ENCODE results near the gene HLA-C. TPM values are rescaled to one million over a fixed set of nuclear protein-coding genes. Genes with fewer than 3 reads are reported as not detected.
"Not testable (repeated sequence)": the region's sequence is repeated elsewhere in the genome, so short reads cannot be mapped to it uniquely, and the experiment has no call there.

HLA-C gene
- polyA plus RNA-seq, result 100 to 1,000 TPM; 119 to 485 (median 257) TPM

- WGBS, 3 donors, result 0 to 1% (median 0%) methylated on average over 44 to 62 of the region's 62 CpGs
- H3K27ac ChIP-seq (ENCODE audit: low read depth, low read length), result peak within 1 kb of the TSS; percentile 92
These were observed at the start of gene HLA-C for GRCh38 chr6:31271641-31272357. Gene HLA-C (minus strand): TSS chr6:31272092. CDS start chr6:31272071, 21 bp downstream.

- 44 to 49% (median 44%) methylated on average over 1 of the region's 1 CpG for WGBS, 3 donors
- H3K27ac ChIP-seq (ENCODE audit: low read depth, low read length), result no peak overlapping the region
These were observed 49.3 kb upstream of the HLA-C start for GRCh38 chr6:31321005-31321707.

- 44 to 70% (median 49%) methylated on average over 2 of the region's 2 CpGs for WGBS, 3 donors
- H3K27ac ChIP-seq (ENCODE audit: low read depth, low read length), result no peak overlapping the region
These were observed 45.1 kb upstream of the HLA-C start for GRCh38 chr6:31317036-31317435.

DNA sequence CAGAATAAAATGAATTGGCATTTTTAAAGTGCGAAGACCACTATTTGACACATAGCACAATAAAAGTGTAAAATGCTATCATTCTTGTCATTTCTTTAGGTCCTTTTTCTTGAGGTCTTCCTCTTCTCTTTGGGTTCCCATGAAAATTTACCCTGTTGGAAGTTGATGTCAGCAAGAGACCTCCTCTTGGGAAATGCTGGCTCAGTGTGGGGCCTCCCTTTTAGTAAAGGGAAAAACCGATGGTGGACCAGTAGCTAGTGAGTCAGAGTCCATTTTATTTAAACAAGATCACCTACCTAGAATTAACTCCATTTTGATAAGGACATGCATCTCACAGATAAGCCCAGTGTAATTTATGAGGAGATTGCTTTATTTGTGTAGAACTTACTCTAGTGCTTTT lies 37.7 kb upstream of the HLA-C start:
- 78 to 90% (median 87%) methylated on average over 2 of the region's 2 CpGs for WGBS, 3 donors
- no peak overlapping the region for H3K27ac ChIP-seq (ENCODE audit: low read depth, low read length)

- 17 to 36% (median 32%) methylated on average over 11 of the region's 11 CpGs for WGBS, 3 donors
- no peak overlapping the region for H3K27ac ChIP-seq (ENCODE audit: low read depth, low read length)
These were observed 36.9 kb upstream of the HLA-C start for GRCh38 chr6:31308845-31309175.

DNA sequence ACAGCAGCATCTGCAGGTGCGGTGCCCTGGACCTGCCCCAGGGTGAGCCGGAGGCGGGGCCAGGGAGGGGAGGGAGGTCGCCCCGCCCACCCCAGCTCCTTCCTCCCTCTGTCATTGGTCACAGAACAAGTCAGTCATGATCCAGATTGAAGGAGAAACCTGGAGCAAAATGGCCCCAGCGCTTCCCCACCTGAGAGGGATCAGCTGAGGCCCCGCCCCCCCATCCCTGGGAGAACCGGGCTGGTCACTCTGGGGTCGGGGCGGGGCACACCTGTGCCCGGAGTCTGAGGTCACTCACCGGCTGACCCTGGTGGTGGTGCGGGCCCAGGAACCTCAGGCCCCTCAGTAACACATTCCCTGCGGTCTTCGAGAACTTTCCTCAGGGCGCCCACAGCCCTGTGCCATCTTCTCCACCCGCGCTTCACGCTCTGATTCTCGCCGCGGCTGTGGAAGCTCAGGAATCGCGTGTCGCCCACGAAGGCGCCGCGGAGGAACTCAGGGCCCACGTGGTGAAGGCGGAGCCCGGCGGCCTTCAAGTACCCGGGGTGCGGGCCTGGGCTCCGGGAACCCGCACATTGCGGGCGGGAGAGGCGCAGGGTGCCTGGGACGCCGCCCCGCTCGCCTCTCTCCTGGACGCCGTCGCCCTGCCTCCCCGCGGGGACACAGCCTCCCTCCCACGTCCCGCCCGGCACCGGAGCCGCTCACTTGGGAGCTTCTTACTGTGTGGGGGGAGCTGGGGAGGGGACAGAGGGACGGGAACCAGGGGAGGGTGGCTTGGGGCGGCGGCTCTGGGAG lies 36.4 kb upstream of the HLA-C start:
- H3K27ac ChIP-seq (ENCODE audit: low read depth, low read length), result no peak overlapping the region

GRCh38 chr6:31307669-31308049 lies 35.8 kb upstream of the HLA-C start:
- H3K27ac ChIP-seq (ENCODE audit: low read depth, low read length), result no peak overlapping the region
- whole genome bisulfite sequencing, 3 donors, result 37 to 78% (median 75%) methylated on average over 14 of the region's 14 CpGs

More for the DNA sequence above, 36.4 kb upstream of the HLA-C start:
- 1 to 11% (median 7%) methylated on average over 34 to 54 of the region's 57 CpGs for whole genome bisulfite sequencing, 3 donors

DNA sequence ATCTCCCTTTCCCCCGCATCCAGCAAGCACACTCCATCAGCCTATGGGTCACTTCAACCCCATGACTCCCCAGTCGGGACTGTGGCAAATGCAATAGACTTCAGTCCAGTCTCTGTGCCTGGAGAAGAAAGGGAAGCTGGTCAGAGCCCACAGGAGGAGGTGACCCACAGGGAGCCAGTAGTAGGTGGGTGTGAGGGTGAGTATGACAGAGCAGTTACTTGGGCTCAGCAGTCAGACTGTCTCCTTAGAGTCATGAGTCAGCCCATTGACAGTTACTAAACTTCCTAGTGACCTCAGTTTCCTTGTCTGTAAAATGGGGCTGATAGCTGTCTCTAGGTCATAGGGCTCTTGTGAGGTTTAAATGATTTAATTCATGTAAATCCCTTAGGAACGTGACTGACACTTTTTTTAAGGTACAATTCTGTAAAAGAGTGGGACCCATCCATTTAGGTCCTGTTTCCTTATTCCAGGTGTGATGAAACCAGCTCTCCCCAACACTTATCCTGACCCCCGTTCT lies 33.9 kb upstream of the HLA-C start:
- no peak overlapping the region for H3K27ac ChIP-seq (ENCODE audit: low read depth, low read length)
- WGBS, 3 donors, result 56 to 78% (median 59%) methylated on average over 4 of the region's 4 CpGs

DNA sequence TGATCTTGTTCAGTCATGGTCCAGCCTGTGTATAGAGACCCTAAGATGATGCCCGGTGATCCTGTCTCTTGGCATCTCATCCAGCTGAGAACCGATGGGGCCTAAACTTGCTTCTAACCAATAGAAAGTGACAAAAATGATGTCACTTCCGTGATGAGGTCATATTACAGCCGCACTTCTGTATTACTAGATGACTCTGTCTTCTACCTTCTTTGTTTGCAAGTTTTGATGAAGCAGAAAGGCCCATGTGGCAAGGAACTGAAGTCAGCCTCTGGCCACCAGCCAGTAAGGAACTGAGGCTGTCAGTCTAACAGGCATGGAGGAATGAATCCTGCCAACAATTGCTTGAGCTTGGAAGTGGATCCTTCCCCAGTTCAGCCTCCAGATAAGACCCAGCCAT lies 32.8 kb upstream of the HLA-C start:
- WGBS, 3 donors, result 65 to 67% (median 67%) methylated on average over 4 of the region's 4 CpGs
- no peak overlapping the region for H3K27ac ChIP-seq (ENCODE audit: low read depth, low read length)

- no peak overlapping the region for H3K27ac ChIP-seq (ENCODE audit: low read depth, low read length)
- 19 to 66% (median 49%) methylated on average over 4 of the region's 4 CpGs for WGBS, 3 donors
These were observed 28.9 kb upstream of the HLA-C start for GRCh38 chr6:31300797-31301196.

DNA sequence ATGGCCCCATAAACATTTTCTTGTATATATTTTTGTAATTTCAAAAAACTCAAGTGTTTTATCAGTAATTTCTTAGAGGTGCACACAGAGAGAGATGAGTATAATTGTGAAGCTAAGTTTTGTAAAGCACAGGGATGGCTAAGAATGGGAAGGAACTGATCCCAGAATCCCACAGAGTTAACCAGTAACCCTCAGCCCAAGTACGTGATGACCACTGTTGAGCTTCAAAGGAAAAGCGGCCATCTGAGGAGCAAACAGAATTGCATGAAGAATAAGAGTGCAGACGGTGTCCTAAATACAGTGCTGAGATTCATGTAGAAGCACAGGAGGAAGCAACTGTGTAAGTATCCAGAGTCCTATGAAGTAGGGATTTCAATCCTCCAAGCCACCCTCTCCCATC lies 28.1 kb upstream of the HLA-C start:
- 56 to 73% (median 56%) methylated on average over 3 of the region's 3 CpGs for WGBS, 3 donors
- H3K27ac ChIP-seq (ENCODE audit: low read depth, low read length), result no peak overlapping the region

- H3K27ac ChIP-seq (ENCODE audit: low read depth, low read length), result no peak overlapping the region
- 11 to 18% (median 14%) methylated on average over 2 of the region's 2 CpGs for WGBS, 3 donors
These were observed 27.6 kb upstream of the HLA-C start for GRCh38 chr6:31299511-31299910.

GRCh38 chr6:31294056-31294455 lies 22.2 kb upstream of the HLA-C start:
- H3K27ac ChIP-seq (ENCODE audit: low read depth, low read length), result no peak overlapping the region
- 55 to 63% (median 56%) methylated on average over 3 of the region's 3 CpGs for WGBS, 3 donors

- no peak overlapping the region for H3K27ac ChIP-seq (ENCODE audit: low read depth, low read length)
- 23 to 34% (median 29%) methylated on average over 5 of the region's 5 CpGs for WGBS, 3 donors
These were observed 21.5 kb upstream of the HLA-C start for GRCh38 chr6:31293343-31293742.

DNA sequence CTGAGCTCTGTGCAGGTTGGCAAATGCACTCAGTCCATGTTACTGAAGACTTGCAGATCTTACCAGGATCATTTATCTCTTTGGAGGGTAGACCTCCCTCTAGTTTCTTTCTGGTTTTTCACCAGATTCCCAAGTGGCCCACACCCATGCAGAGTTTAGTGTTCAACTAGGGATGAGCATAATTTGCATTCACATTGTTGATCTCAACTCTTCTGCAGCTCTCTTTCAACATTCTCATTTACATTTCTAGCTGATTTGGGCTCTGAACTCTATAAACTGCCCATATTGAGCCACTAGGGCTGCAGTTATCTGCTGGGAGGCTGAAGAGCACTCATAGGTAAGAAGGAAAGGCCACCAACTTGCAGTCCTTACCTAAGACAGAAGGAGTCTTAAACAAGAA lies 17.9 kb upstream of the HLA-C start:
- H3K27ac ChIP-seq (ENCODE audit: low read depth, low read length), result no peak overlapping the region

DNA sequence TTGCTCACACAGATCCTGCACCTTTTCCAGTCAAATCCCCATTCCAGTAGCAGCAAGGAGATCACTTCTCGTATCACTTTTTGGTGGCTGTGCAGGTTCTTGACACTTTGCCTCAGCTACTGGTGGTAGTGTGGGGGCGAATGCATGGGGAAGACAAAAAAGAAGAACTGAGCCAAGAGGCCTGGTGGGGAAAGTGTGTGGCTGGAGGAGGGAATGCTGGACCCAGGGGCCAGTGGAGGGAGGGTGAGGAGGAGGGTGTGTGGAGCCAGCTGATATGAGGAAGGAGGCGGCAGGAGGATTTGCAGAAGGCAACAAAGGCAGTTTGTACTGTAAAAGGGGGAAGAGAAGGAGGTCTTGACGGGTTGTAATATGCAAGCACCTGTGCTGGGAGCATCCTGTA lies 15.7 kb upstream of the HLA-C start:
- WGBS, 3 donors, result 69 to 79% (median 74%) methylated on average over 4 of the region's 4 CpGs
- H3K27ac ChIP-seq (ENCODE audit: low read depth, low read length), result no peak overlapping the region

DNA sequence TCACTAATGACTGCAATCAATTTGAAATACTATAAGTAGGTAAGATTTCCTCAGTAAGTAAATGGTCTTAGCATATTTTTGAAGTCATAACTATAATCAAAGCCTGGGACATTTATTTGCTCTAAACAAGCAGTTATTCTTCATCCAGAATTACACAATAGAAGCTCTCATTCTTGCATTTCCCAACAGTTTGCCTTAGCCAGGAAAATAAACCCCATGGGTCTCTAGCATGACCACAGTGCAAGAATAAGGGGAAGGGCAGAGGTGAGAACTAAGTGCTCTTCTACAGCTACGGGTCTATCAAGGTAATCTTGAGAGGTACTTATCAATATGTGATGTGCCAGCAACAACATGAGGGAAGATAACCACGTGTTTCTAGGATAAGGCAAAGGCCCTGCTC lies 14.1 kb upstream of the HLA-C start:
- H3K27ac ChIP-seq (ENCODE audit: low read depth, low read length), result no peak overlapping the region
- 27 to 53% (median 44%) methylated on average over 2 of the region's 2 CpGs for whole genome bisulfite sequencing, 3 donors

DNA sequence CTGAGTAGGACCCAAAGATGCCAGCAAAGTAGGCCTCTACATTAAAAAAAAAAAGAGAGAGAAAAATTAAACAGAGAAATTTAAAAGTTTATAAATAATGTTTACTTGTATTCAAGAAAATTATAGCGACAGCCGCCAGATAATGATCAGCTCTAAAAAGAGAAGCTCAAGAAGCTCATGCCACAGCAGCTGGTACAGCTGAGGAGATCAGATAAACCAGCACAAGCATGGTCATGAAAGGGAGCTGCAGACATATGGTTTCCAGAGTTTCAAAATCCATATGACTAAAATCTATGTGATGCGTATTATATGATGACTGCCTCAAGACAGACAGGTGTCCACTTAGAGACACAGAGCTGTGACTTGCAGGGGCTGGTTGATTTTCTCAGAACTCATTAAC lies 13.6 kb upstream of the HLA-C start:
- no peak overlapping the region for H3K27ac ChIP-seq (ENCODE audit: low read depth, low read length)
- 76 to 81% (median 79%) methylated on average over 3 of the region's 3 CpGs for WGBS, 3 donors

GRCh38 chr6:31279647-31280046 lies 7.8 kb upstream of the HLA-C start:
- H3K27ac ChIP-seq (ENCODE audit: low read depth, low read length), result not testable (repeated sequence)
- WGBS, 3 donors, result 69 to 91% (median 86%) methylated on average over 3 of the region's 3 CpGs
